IMR-90 (cell line): ENCODE data around the gene CYP4X1. TPM values are rescaled to one million over a fixed set of nuclear protein-coding genes. Genes with fewer than 3 reads are reported as not detected.
"Not testable (repeated sequence)": the region's sequence is repeated elsewhere in the genome, so short reads cannot be mapped to it uniquely, and the experiment has no call there.

ENCODE experiments used
- ATAC-seq: fragments of 200-7000 bp; cut with Tn5 transposase; 2 replicates; pipeline ENCODE4 v1.9.1; 2020; ENCODE audit warnings: low read depth, mild to moderate bottlenecking, moderate library complexity
- BruUV-seq: library from RNA; stranded (reverse); fragments of 400-500 nt; replicated peaks from 2 replicates; lab custom pipeline; 2021; lab: Mats Ljungman, UMichigan
- CTCF ChIA-PET: fragments of 300-600 bp; formaldehyde crosslinking; extraction: SDS; loops from one replicate; lab custom pipeline; 2021; ENCODE audit warnings: antibody characterized with exemption; lab: Yijun Ruan, JAX
- POLR2A ChIA-PET: fragments of 300-600 bp; sonication (Branson Sonifier 250); formaldehyde crosslinking; loops from one replicate; lab custom pipeline; 2022; ENCODE audit warnings: antibody characterized with exemption; ENCODE audit not compliant: unreplicated experiment; lab: Charles Lee
- DNase-seq: peaks from one replicate; pipeline ENCODE4 v3.0.0; 2013
- H2AFZ ChIP-seq: replicated peaks from 2 replicates; pipeline ENCODE3; 2013; ENCODE audit warnings: low read length, mild to moderate bottlenecking; ENCODE audit not compliant: poor library complexity
- H2AK5ac ChIP-seq: 2 replicates; pipeline ENCODE4 v1.6.1; 2013; ENCODE audit warnings: low read depth, low read length, inconsistent platforms
- H2AK9ac ChIP-seq: replicated peaks from 2 replicates; pipeline ENCODE3; 2013; ENCODE audit warnings: mild to moderate bottlenecking, low read depth, low read length, moderate library complexity; ENCODE audit not compliant: poor library complexity
- H2BK120ac ChIP-seq: 2 replicates; pipeline ENCODE4 v1.6.1; 2013; ENCODE audit warnings: low read depth, low read length, inconsistent platforms
- H2BK15ac ChIP-seq: 3 replicates; pipeline ENCODE4 v1.6.1; 2013; ENCODE audit warnings: low read depth, low read length, inconsistent platforms
- H2BK20ac ChIP-seq: 2 replicates; pipeline ENCODE4 v1.6.1; 2013; ENCODE audit warnings: low read depth, mild to moderate bottlenecking, inconsistent platforms, low read length, moderate library complexity
- H2BK5ac ChIP-seq: 2 replicates; pipeline ENCODE4 v1.6.1; 2013; ENCODE audit warnings: mild to moderate bottlenecking, low read depth, low read length, inconsistent platforms; ENCODE audit not compliant: poor library complexity, severe bottlenecking
- H3K14ac ChIP-seq: replicated peaks from 2 replicates; pipeline ENCODE4 v1.6.1; 2013; ENCODE audit warnings: low read depth, low read length, inconsistent platforms
- H3K18ac ChIP-seq: 2 replicates; pipeline ENCODE4 v1.6.1; 2013; ENCODE audit warnings: low read depth, low read length, control low read depth
- H3K23ac ChIP-seq: 2 replicates; pipeline ENCODE4 v1.6.1; 2013; ENCODE audit warnings: low read depth, low read length, inconsistent platforms
- H3K27ac ChIP-seq: 2 replicates; pipeline ENCODE4 v1.5.1; 2013; ENCODE audit warnings: mild to moderate bottlenecking, control low read depth, low read length; ENCODE audit not compliant: insufficient read depth
- H3K27me3 ChIP-seq: 2 replicates; pipeline ENCODE4 v1.6.1; 2013; ENCODE audit warnings: low read length; ENCODE audit not compliant: control insufficient read depth, insufficient read depth
- H3K36me3 ChIP-seq: 2 replicates; pipeline ENCODE4 v1.6.1; 2013; ENCODE audit warnings: low read length, mixed read lengths; ENCODE audit not compliant: control insufficient read depth, insufficient read depth
- H3K4ac ChIP-seq: 2 replicates; pipeline ENCODE4 v1.6.1; 2013; ENCODE audit warnings: low read depth, low read length, inconsistent platforms
- H3K4me1 ChIP-seq: 2 replicates; pipeline ENCODE4 v1.6.1; 2013; ENCODE audit warnings: low read length, mixed read lengths; ENCODE audit not compliant: control insufficient read depth, insufficient read depth
- H3K4me2 ChIP-seq: 2 replicates; pipeline ENCODE4 v1.6.1; 2013; ENCODE audit warnings: low read depth, mild to moderate bottlenecking, control low read depth, low read length, moderate library complexity
- H3K4me3 ChIP-seq: 2 replicates; pipeline ENCODE4 v1.5.1; 2013; ENCODE audit warnings: low read depth, mild to moderate bottlenecking, control low read depth, low read length, moderate library complexity; ENCODE audit not compliant: insufficient read depth
- H3K56ac ChIP-seq: 2 replicates; pipeline ENCODE4 v1.6.1; 2013; ENCODE audit warnings: low read length, inconsistent platforms; ENCODE audit not compliant: insufficient read depth; ENCODE audit errors: extremely low read depth
- H3K79me1 ChIP-seq, 2 experiments: 2 replicates each; pipeline ENCODE4 v1.6.1; 2013; ENCODE audit warnings: low read length in 2 of 2, inconsistent platforms in 1 of 2, low read depth in 1 of 2
- H3K9ac ChIP-seq: 2 replicates; pipeline ENCODE4 v1.6.1; 2013; ENCODE audit warnings: low read depth, low read length, control low read depth
- H3K9me1 ChIP-seq: 2 replicates; pipeline ENCODE4 v1.6.1; 2013; ENCODE audit warnings: low read length, inconsistent platforms; ENCODE audit not compliant: insufficient read depth
- H3K9me3 ChIP-seq: 2 replicates; pipeline ENCODE4 v1.6.1; 2013; ENCODE audit warnings: low read length; ENCODE audit not compliant: control insufficient read depth, insufficient read depth
- H4K20me1 ChIP-seq: 2 replicates; pipeline ENCODE4 v1.6.1; 2013; ENCODE audit warnings: low read length, inconsistent platforms; ENCODE audit not compliant: insufficient read depth
- H4K5ac ChIP-seq: 2 replicates; pipeline ENCODE4 v1.6.1; 2013; ENCODE audit warnings: mild to moderate bottlenecking, low read depth, low read length, control low read depth
- H4K8ac ChIP-seq, 2 experiments: 2 replicates each; pipeline ENCODE4 v1.6.1; 2013; ENCODE audit warnings: low read depth in 2 of 2, low read length in 2 of 2, control low read depth in 1 of 2, inconsistent platforms in 1 of 2
- H4K91ac ChIP-seq: 2 replicates; pipeline ENCODE4 v1.6.1; 2013; ENCODE audit warnings: low read depth, low read length, inconsistent platforms; ENCODE audit not compliant: insufficient read depth
- WGBS, 2 experiments: methylation state at CpG; one replicate each; pipeline versions ENCODE4 v1.1.5 to v1.1.7; 2013; ENCODE audit warnings: missing lambda C conversion rate in 2 of 2; ENCODE audit not compliant: insufficient read length in 1 of 2; ENCODE audit errors: extremely low coverage in 2 of 2; 5-methylcytosine and 5-hydroxymethylcytosine counted together
- dilution Hi-C: fragments of 300-500 bp; cut with HindIII; formaldehyde crosslinking; loops from one replicate; pipeline ENCODE4 v1.14.3; 2018; ENCODE audit warnings: low sequenced_read_pairs; ENCODE audit not compliant: unreplicated experiment
- in situ Hi-C: fragments of 300-500 bp; cut with MboI; formaldehyde crosslinking; loops from 3 replicates; pipeline ENCODE4 v1.14.3; 2019; ENCODE audit warnings: low sequenced_read_pairs, inconsistent platforms, mixed read lengths
- intact Hi-C: fragments of 100-400 bp; cut with micrococcal nuclease; formaldehyde crosslinking; loops from 2 replicates; pipeline ENCODE4 v1.10.0; 2022
- polyA plus RNA-seq, 3 experiments: library from polyadenylated mRNA; depleted of rRNA; stranded (reverse); fragments of >200 nt; gene quantifications; 2 replicates each; pipeline ENCODE4 v1.2.3, GENCODE V29; 2012; ENCODE audit warnings: low replicate concordance in 1 of 3
- total RNA-seq: library from RNA; depleted of rRNA; stranded (reverse); fragments of >200 nt; gene quantifications from 2 replicates; pipeline ENCODE4 v1.2.3, GENCODE V29; 2012

Gene CYP4X1
- total and polyA plus RNA-seq, 2 of the 4 experiments (the other 2 are of a cell fraction) = not detected

- H2BK120ac ChIP-seq, dilution Hi-C loops, H3K9me3 ChIP-seq, H2BK20ac ChIP-seq, H2BK15ac ChIP-seq, H3K79me1 ChIP-seq, H3K56ac ChIP-seq, H4K20me1 ChIP-seq, BruUV-seq, H4K91ac ChIP-seq, H3K27ac ChIP-seq, POLR2A ChIA-PET, H3K4me1 ChIP-seq, DNase-seq, H3K18ac ChIP-seq, in situ Hi-C loops, H3K9ac ChIP-seq, ATAC-seq, H2AK9ac ChIP-seq, H2AFZ ChIP-seq, H4K8ac ChIP-seq, H3K9me1 ChIP-seq, intact Hi-C loops, H3K4ac ChIP-seq, H3K14ac ChIP-seq, H3K36me3 ChIP-seq, H3K4me3 ChIP-seq, H3K4me2 ChIP-seq, H2AK5ac ChIP-seq, H3K23ac ChIP-seq, H4K5ac ChIP-seq, H3K27me3 ChIP-seq, H2BK5ac ChIP-seq: not testable (repeated sequence)
- WGBS, 2 experiments = no CpG with 5 or more reads among the region's 4 CpGs
- CTCF ChIA-PET = interaction anchor here (0.5 kb wide), 1 partner anchor 309 kb away, joined by 3 read pairs; no protein-coding TSS in a partner anchor
These were observed 45.6 kb downstream of the CYP4X1 start for GRCh38 chr1:47069080-47069479.

- in situ Hi-C loops, H2AK9ac ChIP-seq, H4K20me1 ChIP-seq, H2BK120ac ChIP-seq, H3K18ac ChIP-seq, H3K36me3 ChIP-seq, H2AK5ac ChIP-seq, H3K9me3 ChIP-seq, H3K14ac ChIP-seq, dilution Hi-C loops, H3K27me3 ChIP-seq, H2BK20ac ChIP-seq, CTCF ChIA-PET, H3K79me1 ChIP-seq, H4K91ac ChIP-seq, H3K4me3 ChIP-seq, intact Hi-C loops, H3K4ac ChIP-seq, BruUV-seq, ATAC-seq, H3K56ac ChIP-seq, H3K9ac ChIP-seq, H3K4me1 ChIP-seq, H4K5ac ChIP-seq, H2BK5ac ChIP-seq, DNase-seq, H3K27ac ChIP-seq, H3K9me1 ChIP-seq, H2BK15ac ChIP-seq, H3K23ac ChIP-seq, H3K4me2 ChIP-seq, H4K8ac ChIP-seq, POLR2A ChIA-PET, H2AFZ ChIP-seq: not testable (repeated sequence)
These were observed 46.0 kb downstream of the CYP4X1 start for GRCh38 chr1:47069509-47069908.
